ENCODE data around the gene SPEF1. TPM values are rescaled to one million over a fixed set of nuclear protein-coding genes. Genes with fewer than 3 reads are reported as not detected.
"Not testable (repeated sequence)": the region's sequence is repeated elsewhere in the genome, so short reads cannot be mapped to it uniquely, and the experiment has no call there.

Gene SPEF1
- total RNA-seq, 1 donor from 2014 or later = 0.22 TPM

GRCh38 chr20:3795511-3796468 lies 14.5 kb upstream of the SPEF1 start, which contains the start of gene CDC25B:
CDC25B (plus strand) TSS chr20:3796310; CDS start chr20:3796532, 222 bp downstream.
- H3K36me3 Mint-ChIP-seq (ENCODE audit: unreplicated experiment) = no peaks in the 10 kb centered on the region
- H3K4me1 Mint-ChIP-seq (ENCODE audit: low read depth, unreplicated experiment) = peaks cover 23% of the 10 kb centered on the region
- H3K9me3 Mint-ChIP-seq (ENCODE audit: unreplicated experiment) = peaks cover 4% of the 10 kb centered on the region
- H3K27me3 Mint-ChIP-seq (ENCODE audit: unreplicated experiment) = peaks cover 8% of the 10 kb centered on the region
- H3K27ac Mint-ChIP-seq (ENCODE audit: unreplicated experiment) = peak within 1 kb of the TSS; percentile 85
- peak; percentile 69 for TF ChIP-seq CTCF (IDR thresholded peaks at IDR 0.05; ENCODE audit: partially characterized antibody, unreplicated experiment)
- DNase-seq = peak; percentile 94
- H3K4me3 Mint-ChIP-seq (ENCODE audit: unreplicated experiment) = peak within 1 kb of the TSS; percentile 89

GRCh38 chr20:3794701-3795420 lies 13.6 kb upstream of the SPEF1 start:
- Mint-ChIP-seq H3K27me3 (ENCODE audit: unreplicated experiment) (peaks cover 5% of the 10 kb centered on the region), H3K4me1 (ENCODE audit: low read depth, unreplicated experiment) (peaks cover 18% of the 10 kb centered on the region), H3K9me3 (ENCODE audit: unreplicated experiment) (peaks cover 4% of the 10 kb centered on the region), H3K4me3 (ENCODE audit: unreplicated experiment) (peak overlapping the region; percentile 89), H3K36me3 (ENCODE audit: unreplicated experiment) (no peaks in the 10 kb centered on the region), H3K27ac (ENCODE audit: unreplicated experiment) (no peak overlapping the region)
- DNase-seq = no peak
- TF ChIP-seq CTCF (IDR thresholded peaks at IDR 0.05; ENCODE audit: partially characterized antibody, unreplicated experiment) = no peak

- H3K27me3 Mint-ChIP-seq (ENCODE audit: unreplicated experiment); H3K36me3 Mint-ChIP-seq (ENCODE audit: unreplicated experiment); H3K9me3 Mint-ChIP-seq (ENCODE audit: unreplicated experiment); H3K4me3 Mint-ChIP-seq (ENCODE audit: unreplicated experiment); H3K27ac Mint-ChIP-seq (ENCODE audit: unreplicated experiment); DNase-seq: not testable (repeated sequence)
- H3K4me1 Mint-ChIP-seq (ENCODE audit: low read depth, unreplicated experiment) = peaks cover 12% of the 10 kb centered on the region
Observed at GRCh38 chr20:3794168-3794567, 12.9 kb upstream of the SPEF1 start.

- not testable (repeated sequence) for H3K36me3 Mint-ChIP-seq (ENCODE audit: unreplicated experiment); H3K27ac Mint-ChIP-seq (ENCODE audit: unreplicated experiment); H3K27me3 Mint-ChIP-seq (ENCODE audit: unreplicated experiment); H3K4me1 Mint-ChIP-seq (ENCODE audit: low read depth, unreplicated experiment); H3K9me3 Mint-ChIP-seq (ENCODE audit: unreplicated experiment); DNase-seq; H3K4me3 Mint-ChIP-seq (ENCODE audit: unreplicated experiment)
Observed at GRCh38 chr20:3789201-3789600, 8.0 kb upstream of the SPEF1 start.

- Mint-ChIP-seq H3K27me3 (ENCODE audit: unreplicated experiment) (peaks cover 4% of the 10 kb centered on the region), H3K4me1 (ENCODE audit: low read depth, unreplicated experiment) (peaks cover 5% of the 10 kb centered on the region), H3K9me3 (ENCODE audit: unreplicated experiment) (peaks cover 2% of the 10 kb centered on the region), H3K4me3 (ENCODE audit: unreplicated experiment) (peak overlapping the region; percentile 37), H3K36me3 (ENCODE audit: unreplicated experiment) (no peaks in the 10 kb centered on the region), H3K27ac (ENCODE audit: unreplicated experiment) (no peak overlapping the region)
- no peak for DNase-seq
- TF ChIP-seq CTCF (IDR thresholded peaks at IDR 0.05; ENCODE audit: partially characterized antibody, unreplicated experiment) = no peak
Observed at GRCh38 chr20:3788685-3789155, 7.5 kb upstream of the SPEF1 start.
